ENCODE measurements around the gene SOX13.
"Not testable (repeated sequence)": the region's sequence is repeated elsewhere in the genome, so short reads cannot be mapped to it uniquely, and the experiment has no call there.

The SOX13 gene

GRCh38 chr1:204087181-204087892 is 14.4 kb downstream of the SOX13 start:
- no peak for TF ChIP-seq POLR2A (IDR thresholded peaks at IDR 0.05; ENCODE audit: low read length)
- no peak for TF ChIP-seq GATA1 (IDR thresholded peaks at IDR 0.05; ENCODE audit: low read depth, low read length)
- no peak for DNase-seq

DNA sequence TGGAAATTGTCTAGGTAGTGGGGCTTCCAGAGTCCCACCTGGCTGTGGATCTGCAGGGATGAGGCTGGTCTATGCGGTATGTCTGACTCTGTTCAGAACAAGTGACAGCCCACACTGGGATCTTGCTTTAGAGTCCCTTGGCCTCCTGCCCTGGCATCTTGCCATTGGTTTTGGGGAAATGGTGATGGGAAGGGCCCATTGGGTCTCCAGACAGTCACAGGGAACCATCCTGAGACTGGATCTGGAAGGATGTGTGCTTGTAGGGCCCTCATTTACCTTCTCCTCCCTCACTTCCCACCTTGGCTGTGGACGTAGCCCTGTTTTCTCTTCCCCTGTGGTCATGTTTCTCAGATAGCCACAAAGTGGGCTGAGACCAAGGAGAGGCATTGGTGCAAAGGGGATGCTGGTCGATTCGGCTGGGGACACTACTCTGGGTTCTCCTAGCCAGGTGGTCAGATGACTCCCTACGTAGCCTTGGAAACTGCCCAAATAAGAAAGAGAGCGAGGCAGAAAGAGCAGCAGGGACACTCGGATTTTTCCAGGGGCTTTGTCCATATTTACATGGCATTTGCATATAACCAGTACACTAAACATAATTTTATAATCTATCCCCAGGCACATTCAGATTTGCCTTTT is 15.1 kb downstream of the SOX13 start:
- no peak for DNase-seq
- TF ChIP-seq POLR2A (IDR thresholded peaks at IDR 0.05; ENCODE audit: low read length) (no peak), GATA1 (IDR thresholded peaks at IDR 0.05; ENCODE audit: low read depth, low read length) (no peak)

GRCh38 chr1:204088596-204088995 is 15.7 kb downstream of the SOX13 start:
- no peak for DNase-seq
- no peak for TF ChIP-seq POLR2A (IDR thresholded peaks at IDR 0.05; ENCODE audit: low read length)
- TF ChIP-seq GATA1 (IDR thresholded peaks at IDR 0.05; ENCODE audit: low read depth, low read length): no peak

- TF ChIP-seq GATA1 (IDR thresholded peaks at IDR 0.05; ENCODE audit: low read depth, low read length): no peak
- no peak for TF ChIP-seq POLR2A (IDR thresholded peaks at IDR 0.05; ENCODE audit: low read length)
- no peak for DNase-seq
These were observed 16.3 kb downstream of the SOX13 start for GRCh38 chr1:204089044-204089751.

GRCh38 chr1:204090132-204090531 is 17.2 kb downstream of the SOX13 start:
- not testable (repeated sequence) for DNase-seq

DNA sequence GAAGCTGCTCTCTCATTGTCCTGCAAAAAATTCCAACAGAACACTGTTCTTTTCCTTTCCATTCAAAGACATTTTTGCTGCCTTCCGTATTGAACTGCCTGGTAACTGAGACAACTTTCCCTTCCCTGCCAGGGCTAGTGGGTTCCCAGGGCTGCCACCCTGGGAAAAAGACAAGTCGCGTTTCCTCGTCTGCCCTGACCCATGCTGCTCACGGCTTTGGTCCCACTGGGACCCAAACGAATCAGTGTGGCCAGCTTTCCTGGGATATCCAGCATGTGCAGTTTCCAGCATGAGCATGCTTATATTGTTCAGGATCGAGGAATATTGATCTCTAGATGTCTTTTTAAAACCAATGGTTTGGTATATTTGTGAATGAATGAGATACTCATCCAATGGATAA is 18.2 kb downstream of the SOX13 start:
- TF ChIP-seq GATA1 (IDR thresholded peaks at IDR 0.05; ENCODE audit: low read depth, low read length) (no peak), POLR2A (IDR thresholded peaks at IDR 0.05; ENCODE audit: low read length) (no peak)
- DNase-seq: no peak

DNA sequence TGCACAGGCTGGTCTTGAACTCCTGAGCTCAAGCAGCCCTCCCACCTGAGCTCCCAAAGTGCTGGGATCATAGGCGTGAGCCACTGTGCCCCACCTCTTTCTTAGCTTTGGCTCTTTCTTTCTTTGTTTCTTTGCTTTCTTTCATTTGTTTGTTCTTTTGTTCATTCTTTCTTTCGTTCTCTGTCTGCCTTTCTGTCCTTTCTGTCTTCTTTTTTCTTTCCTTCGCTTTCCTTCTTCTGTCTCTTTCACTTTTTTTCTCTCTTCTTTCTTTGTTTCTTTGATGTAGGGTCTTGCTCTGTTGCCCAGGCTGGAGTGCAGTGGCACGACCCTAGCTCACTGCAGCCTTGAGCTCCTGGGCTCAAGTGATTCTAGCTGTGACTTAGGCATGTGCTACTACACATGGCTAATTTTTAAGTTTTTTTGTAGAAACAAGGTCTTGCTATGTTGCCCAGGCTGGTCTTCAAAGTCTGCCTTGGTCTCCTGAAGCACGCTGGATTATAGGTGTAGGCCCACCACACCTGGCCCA is 18.9 kb downstream of the SOX13 start:
- DNase-seq: no peak
- no peak for TF ChIP-seq GATA1 (IDR thresholded peaks at IDR 0.05; ENCODE audit: low read depth, low read length)

DNA sequence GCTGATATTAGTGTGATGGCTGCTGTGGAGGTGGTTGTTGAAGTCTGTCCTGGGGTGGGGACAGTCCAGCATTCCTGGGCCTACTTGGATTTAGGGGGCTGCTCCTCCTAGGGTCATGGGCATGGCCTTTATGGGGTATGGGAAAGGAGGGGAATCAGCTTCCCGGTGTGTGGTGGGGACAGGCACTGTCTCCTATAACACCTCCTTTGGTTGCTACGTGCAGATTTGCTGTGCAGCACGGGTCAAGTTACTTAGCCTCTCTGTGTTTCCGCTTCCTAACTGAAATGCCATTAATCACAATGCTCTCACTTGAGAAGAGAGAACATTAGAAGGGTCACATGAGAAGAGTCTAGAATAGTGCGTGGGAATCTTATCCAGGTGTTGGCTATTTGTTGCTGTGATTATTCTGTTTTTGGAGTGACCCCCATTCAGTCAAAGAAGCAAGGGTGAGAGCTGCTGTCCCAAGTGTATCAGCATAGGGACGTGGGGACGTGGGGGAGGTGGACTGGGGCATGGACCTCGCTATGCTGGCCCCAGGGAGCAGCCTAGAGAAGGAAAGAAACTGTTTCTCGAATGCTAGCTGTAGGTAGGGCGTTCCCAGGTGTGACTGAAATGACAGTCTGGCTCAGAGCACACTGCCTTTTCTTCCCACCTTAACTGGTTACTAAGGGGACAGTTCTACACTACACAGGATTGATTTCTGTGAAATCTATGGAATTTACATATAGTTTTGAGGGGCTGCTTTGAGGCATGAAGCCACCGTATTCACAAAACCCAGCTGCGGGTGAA is 19.9 kb downstream of the SOX13 start:
- DNase-seq: no peak
- TF ChIP-seq POLR2A (IDR thresholded peaks at IDR 0.05; ENCODE audit: low read length) (no peak), GATA1 (IDR thresholded peaks at IDR 0.05; ENCODE audit: low read depth, low read length) (no peak)

- DNase-seq: no peak
- TF ChIP-seq POLR2A (IDR thresholded peaks at IDR 0.05; ENCODE audit: low read length) (no peak), GATA1 (IDR thresholded peaks at IDR 0.05; ENCODE audit: low read depth, low read length) (no peak)
These were observed 20.5 kb downstream of the SOX13 start for GRCh38 chr1:204093421-204093717.

DNA sequence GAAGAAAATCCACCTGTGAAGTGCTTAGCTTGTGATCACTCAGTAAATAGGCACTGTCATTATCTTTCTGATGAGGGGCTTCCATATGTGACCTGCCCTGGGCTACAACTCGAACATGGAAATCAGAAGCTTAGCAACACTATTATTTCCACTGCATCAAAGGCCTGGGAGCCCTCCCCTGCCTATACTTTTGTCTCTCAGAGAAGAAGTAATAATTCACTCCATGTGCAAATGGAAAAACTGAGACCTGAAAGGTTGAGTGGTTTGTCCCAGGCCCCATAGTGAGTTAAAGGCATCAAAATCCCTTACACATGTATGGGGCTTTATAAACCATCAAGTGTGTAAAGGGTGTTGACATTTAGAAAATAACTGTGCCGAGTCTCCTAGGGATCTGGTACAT is 20.9 kb downstream of the SOX13 start:
- TF ChIP-seq POLR2A (IDR thresholded peaks at IDR 0.05; ENCODE audit: low read length) (no peak), GATA1 (IDR thresholded peaks at IDR 0.05; ENCODE audit: low read depth, low read length) (no peak)
- DNase-seq: no peak

GRCh38 chr1:204094313-204094729 is 21.4 kb downstream of the SOX13 start:
- no peak for DNase-seq
- TF ChIP-seq POLR2A (IDR thresholded peaks at IDR 0.05; ENCODE audit: low read length) (no peak), GATA1 (IDR thresholded peaks at IDR 0.05; ENCODE audit: low read depth, low read length) (no peak)

DNA sequence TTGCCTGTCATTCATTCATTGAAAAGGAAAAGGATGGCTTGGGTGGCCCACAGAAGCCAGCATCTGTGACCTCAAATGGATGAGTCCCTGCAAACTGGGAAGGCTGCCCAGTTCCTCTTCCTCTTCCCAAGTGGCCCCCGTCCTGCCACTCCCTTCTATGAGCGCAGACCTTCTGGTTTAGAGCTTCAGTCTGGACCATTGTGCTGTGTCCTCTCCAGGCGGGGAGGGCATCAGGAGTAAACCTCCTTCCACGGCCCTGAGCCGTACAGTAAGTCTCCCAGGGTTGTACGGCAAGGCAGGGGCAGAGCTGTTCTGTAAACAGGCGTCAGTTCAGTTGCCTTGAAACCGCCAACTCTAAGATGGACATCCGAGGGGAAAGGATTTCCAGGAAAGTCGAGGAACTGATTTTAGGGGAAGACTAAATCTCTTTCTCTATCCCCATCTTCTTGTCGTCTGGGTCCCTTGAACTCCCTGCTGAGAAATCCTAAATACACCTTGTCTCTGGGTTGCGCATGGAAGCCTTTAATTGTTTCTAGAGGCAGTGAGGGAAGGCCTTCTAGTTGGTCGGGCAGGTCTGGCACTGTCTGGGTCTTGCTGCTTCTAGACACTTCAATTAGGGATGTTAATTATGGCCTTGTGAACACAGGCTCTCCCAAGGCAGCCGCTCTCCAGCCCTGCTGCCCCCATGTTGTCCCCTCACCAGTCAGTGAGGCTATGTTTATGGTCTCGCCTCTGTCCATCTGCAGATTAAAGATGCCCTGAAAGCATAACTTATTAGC is 22.1 kb downstream of the SOX13 start:
- no peak for DNase-seq
- TF ChIP-seq POLR2A (IDR thresholded peaks at IDR 0.05; ENCODE audit: low read length): no peak
- no peak for TF ChIP-seq GATA1 (IDR thresholded peaks at IDR 0.05; ENCODE audit: low read depth, low read length)

GRCh38 chr1:204096931-204097330 is 24.0 kb downstream of the SOX13 start:
- DNase-seq: no peak
- TF ChIP-seq POLR2A (IDR thresholded peaks at IDR 0.05; ENCODE audit: low read length): no peak
- no peak for TF ChIP-seq GATA1 (IDR thresholded peaks at IDR 0.05; ENCODE audit: low read depth, low read length)

Data from erythroblast (primary cell).